ENCODE data around the gene MAGEA8.
"Not testable (repeated sequence)": the region's sequence is repeated elsewhere in the genome, so short reads cannot be mapped to it uniquely, and the experiment has no call there.

The MAGEA8 gene

GRCh38 chrX:149881081-149881711, at the start of gene MAGEA8:
Gene MAGEA8, plus strand, starts transcription at chrX:149881183. Its CDS starts 3,090 bp downstream, at chrX:149884273.
- no peak for DNase-seq (ENCODE audit: low read depth)

GRCh38 chrX:149831473-149831872, 49.5 kb upstream of the MAGEA8 start:
- no peak for DNase-seq (ENCODE audit: low read depth)

- not testable (repeated sequence) for DNase-seq (ENCODE audit: low read depth)
These were observed 44.3 kb upstream of the MAGEA8 start for GRCh38 chrX:149836728-149837127.

GRCh38 chrX:149837167-149837566, 43.8 kb upstream of the MAGEA8 start:
- no peak for DNase-seq (ENCODE audit: low read depth)

GRCh38 chrX:149837639-149838038, 43.3 kb upstream of the MAGEA8 start:
- no peak for DNase-seq (ENCODE audit: low read depth)

GRCh38 chrX:149841929-149842328, 39.1 kb upstream of the MAGEA8 start:
- DNase-seq (ENCODE audit: low read depth) = no peak

- no peak for DNase-seq (ENCODE audit: low read depth)
These were observed 35.6 kb upstream of the MAGEA8 start for GRCh38 chrX:149845385-149845784.

- no peak for DNase-seq (ENCODE audit: low read depth)
These were observed 34.2 kb upstream of the MAGEA8 start for GRCh38 chrX:149846789-149847188.

- no peak for DNase-seq (ENCODE audit: low read depth)
These were observed 32.1 kb upstream of the MAGEA8 start for GRCh38 chrX:149848855-149849254.

- no peak for DNase-seq (ENCODE audit: low read depth)
These were observed 31.2 kb upstream of the MAGEA8 start for GRCh38 chrX:149849787-149850186.

- DNase-seq (ENCODE audit: low read depth) = no peak
These were observed 29.1 kb upstream of the MAGEA8 start for GRCh38 chrX:149851864-149852263.

- no peak for DNase-seq (ENCODE audit: low read depth)
These were observed 27.1 kb upstream of the MAGEA8 start for GRCh38 chrX:149853925-149854324.

- no peak for DNase-seq (ENCODE audit: low read depth)
These were observed 22.4 kb upstream of the MAGEA8 start for GRCh38 chrX:149858592-149858991.

GRCh38 chrX:149860445-149860844, 20.5 kb upstream of the MAGEA8 start:
- DNase-seq (ENCODE audit: low read depth) = no peak

GRCh38 chrX:149865390-149865789, 15.6 kb upstream of the MAGEA8 start:
- no peak for DNase-seq (ENCODE audit: low read depth)

- DNase-seq (ENCODE audit: low read depth) = no peak
These were observed 13.5 kb upstream of the MAGEA8 start for GRCh38 chrX:149867488-149867887.

- no peak for DNase-seq (ENCODE audit: low read depth)
These were observed 10.1 kb upstream of the MAGEA8 start for GRCh38 chrX:149870840-149871239.

GRCh38 chrX:149871433-149871832, 9.6 kb upstream of the MAGEA8 start:
- no peak for DNase-seq (ENCODE audit: low read depth)

GRCh38 chrX:149871940-149872339, 9.0 kb upstream of the MAGEA8 start:
- DNase-seq (ENCODE audit: low read depth) = no peak

- DNase-seq (ENCODE audit: low read depth) = no peak
These were observed 3.8 kb upstream of the MAGEA8 start for GRCh38 chrX:149877157-149877556.

- DNase-seq (ENCODE audit: low read depth) = no peak
These were observed 3.3 kb upstream of the MAGEA8 start for GRCh38 chrX:149877636-149878035.

- not testable (repeated sequence) for DNase-seq (ENCODE audit: low read depth)
These were observed 9.8 kb downstream of the MAGEA8 start for GRCh38 chrX:149890828-149891227.

- no peak for DNase-seq (ENCODE audit: low read depth)
These were observed 17.6 kb downstream of the MAGEA8 start for GRCh38 chrX:149898554-149898953.

All from fibroblast of gingiva (primary cell).